Neural cell (in vitro differentiated cells): ENCODE measurements around the gene C2orf42. TPM values are rescaled to one million over a fixed set of nuclear protein-coding genes. Genes with fewer than 3 reads are reported as not detected.
A peak's percentile ranks its signal among the peaks of the same experiment; 100 is the strongest.

Experiments used
- H2AFZ ChIP-seq: fragments of 200-600, 300-800 bp; sonication (generic), shearing (Covaris generic); 2 replicates; pipeline ENCODE4 v1.6.0; 2014; ENCODE audit warnings: low read depth, mild to moderate bottlenecking, antibody characterized with exemption, low read length, moderate library complexity
- H3F3A ChIP-seq: fragments of 200-600 bp; shearing (Covaris generic); 2 replicates; pipeline ENCODE4 v1.6.1; 2016; ENCODE audit warnings: mild to moderate bottlenecking, moderate library complexity, mixed read lengths, antibody characterized with exemption, low read length; ENCODE audit not compliant: insufficient read depth, poor library complexity, severe bottlenecking
- H3K27ac ChIP-seq: fragments of 200-600, 300-800 bp; sonication (generic), shearing (Covaris generic); 2 replicates; pipeline ENCODE4 v1.5.1; 2014; ENCODE audit warnings: mild to moderate bottlenecking, low read length, moderate library complexity
- H3K27me3 ChIP-seq: fragments of 300-800, 200-600 bp; sonication (generic), shearing (Covaris generic); 2 replicates; pipeline ENCODE4 v1.6.0; 2014; ENCODE audit warnings: mild to moderate bottlenecking, low read depth, low read length, moderate library complexity; ENCODE audit not compliant: insufficient read depth
- H3K36me3 ChIP-seq: fragments of 300-800, 200-600 bp; sonication (generic), shearing (Covaris generic); 2 replicates; pipeline ENCODE4 v1.5.1; 2014; ENCODE audit warnings: mild to moderate bottlenecking, antibody characterized with exemption, low read length, moderate library complexity; ENCODE audit not compliant: insufficient read depth
- H3K4me2 ChIP-seq: fragments of 300-800, 200-600 bp; sonication (generic), shearing (Covaris generic); 2 replicates; pipeline ENCODE4 v1.6.0; 2014; ENCODE audit warnings: mild to moderate bottlenecking, low read length
- H3K4me3 ChIP-seq: fragments of 300-800, 200-600 bp; sonication (generic), shearing (Covaris generic); 2 replicates; pipeline ENCODE4 v1.5.1; 2014; ENCODE audit warnings: mild to moderate bottlenecking, low read length, moderate library complexity
- H3K79me2 ChIP-seq: fragments of 200-600 bp; shearing (Covaris generic); replicated peaks from 2 replicates; pipeline ENCODE4 v1.6.0; 2014; ENCODE audit warnings: mild to moderate bottlenecking, low read length, moderate library complexity; ENCODE audit not compliant: insufficient read depth
- H3K9ac ChIP-seq: fragments of 300-800, 200-600 bp; sonication (generic), shearing (Covaris generic); 2 replicates; pipeline ENCODE4 v1.6.1; 2016; ENCODE audit warnings: mild to moderate bottlenecking, low read length, mixed read lengths
- H3K9me2 ChIP-seq: fragments of 200-600 bp; shearing (Covaris generic); 2 replicates; pipeline ENCODE4 v1.6.1; 2016; ENCODE audit warnings: mild to moderate bottlenecking, low read length, mixed read lengths; ENCODE audit not compliant: insufficient read depth
- H3K9me3 ChIP-seq: fragments of 200-600, 300-800 bp; sonication (generic), shearing (Covaris generic); 2 replicates; pipeline ENCODE4 v1.6.1; 2016; ENCODE audit warnings: mild to moderate bottlenecking, mixed run types, low read length, moderate library complexity, mixed read lengths
- H4K20me1 ChIP-seq: fragments of 200-600 bp; shearing (Covaris generic); 2 replicates; pipeline ENCODE4 v1.6.1; 2016; ENCODE audit warnings: mild to moderate bottlenecking, mixed run types; ENCODE audit not compliant: insufficient read depth
- EP300 ChIP-seq: fragments of 450-650 bp; conservative IDR thresholded peaks from 2 replicates; pipeline ENCODE4 v1.6.1; 2014; ENCODE audit warnings: antibody characterized with exemption, mild to moderate bottlenecking, moderate library complexity; ENCODE audit not compliant: poor library complexity, severe bottlenecking
- EZH2 ChIP-seq: fragments of 200-600, 300-800 bp; shearing (Covaris generic), sonication (generic); IDR thresholded peaks from 2 replicates; pipeline ENCODE4 v1.6.1; 2014; ENCODE audit warnings: antibody characterized with exemption, low read length, borderline replicate concordance, mild to moderate bottlenecking; ENCODE audit not compliant: insufficient read depth, poor library complexity, severe bottlenecking
- MXI1 ChIP-seq: fragments of 450-650 bp; conservative IDR thresholded peaks from 2 replicates; pipeline ENCODE4 v1.6.1; 2014; ENCODE audit warnings: antibody characterized with exemption, mild to moderate bottlenecking; ENCODE audit not compliant: poor library complexity, severe bottlenecking
- POLR2AphosphoS5 ChIP-seq: IDR thresholded peaks from 2 replicates; pipeline ENCODE4 v1.6.1; 2012
- RAD21 ChIP-seq: fragments of 450-650 bp; conservative IDR thresholded peaks from 2 replicates; pipeline ENCODE4 v1.6.1; 2014; ENCODE audit warnings: antibody characterized with exemption, mild to moderate bottlenecking, moderate library complexity
- SMC3 ChIP-seq: fragments of 450-650 bp; conservative IDR thresholded peaks from 2 replicates; pipeline ENCODE4 v1.6.1; 2014; ENCODE audit warnings: antibody characterized with exemption, mild to moderate bottlenecking, moderate library complexity; ENCODE audit not compliant: poor library complexity
- TAF1 ChIP-seq: IDR thresholded peaks from 2 replicates; pipeline ENCODE4 v1.6.1; 2012; ENCODE audit warnings: low read depth
- polyA plus RNA-seq: library from polyadenylated mRNA; depleted of rRNA; stranded (reverse); fragments of >200 nt; gene quantifications from 2 replicates; pipeline ENCODE4 v1.2.3, GENCODE V29; 2014
- TF ChIP-seq, protein P1 (sequence below): IDR thresholded peaks from 2 replicates; pipeline ENCODE4 v1.6.1; 2012; ENCODE audit warnings: borderline replicate concordance
- TF ChIP-seq, protein P2 (sequence below): fragments of 450-650 bp; IDR thresholded peaks from 2 replicates; pipeline ENCODE4 v1.5.1; 2014; ENCODE audit warnings: antibody characterized with exemption, mild to moderate bottlenecking, moderate library complexity; ENCODE audit not compliant: poor library complexity, severe bottlenecking

Gene C2orf42
- polyA plus RNA-seq, 1 donor from 2014 or later: 14.4 TPM

DNA sequence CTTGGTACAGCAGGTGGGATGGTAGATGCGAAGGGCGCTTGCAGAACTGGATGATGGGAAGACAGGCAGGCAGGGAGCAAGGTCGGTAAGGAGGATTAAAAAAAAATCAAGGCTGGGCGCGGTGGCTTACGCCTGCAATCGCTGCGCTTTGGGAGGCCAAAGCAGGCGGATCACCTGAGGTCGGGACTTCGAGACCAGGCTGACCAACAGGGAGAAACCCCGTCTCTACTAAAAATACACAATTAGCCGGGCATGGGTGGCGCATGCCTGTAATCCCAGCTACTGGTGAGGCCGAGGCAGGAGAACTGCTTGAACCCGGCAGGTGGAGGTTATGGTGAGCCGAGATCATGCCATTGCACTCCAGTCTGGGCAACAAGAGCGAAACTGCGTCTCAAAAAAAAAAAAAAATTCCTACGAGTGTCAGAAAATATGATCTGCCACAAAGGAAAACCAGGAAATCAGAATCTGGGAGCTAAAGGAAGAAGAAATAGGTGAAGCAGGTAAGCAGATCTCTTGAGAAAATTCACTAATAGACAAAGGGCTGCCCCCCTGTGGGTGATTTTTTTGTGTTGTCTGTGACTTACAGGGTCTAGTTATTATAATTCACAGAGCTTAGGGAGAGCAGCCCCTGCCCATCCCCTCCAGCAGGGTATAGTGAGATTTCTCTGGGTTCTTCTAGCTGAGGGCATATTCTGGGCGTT lies 46.2 kb downstream of the C2orf42 start:
- Histone ChIP-seq H3K9ac (no peak overlapping the region), H3K9me2 (no peaks in the 10 kb centered on the region), H2AFZ (no peak overlapping the region), H3K4me3 (no peak overlapping the region), H3K9me3 (no peaks in the 10 kb centered on the region), H3K79me2 (no peaks in the 10 kb centered on the region), H3K4me2 (no peak overlapping the region), H3K27ac (no peak overlapping the region), H3K27me3 (no peaks in the 10 kb centered on the region), H3F3A (no peaks in the 10 kb centered on the region), H3K36me3 (no peaks in the 10 kb centered on the region), H4K20me1 (no peaks in the 10 kb centered on the region)
- TF ChIP-seq TAF1 (no peak), SMC3 (no peak), EZH2 (no peak), POLR2AphosphoS5 (no peak), EP300 (no peak), MXI1 (no peak), RAD21 (no peak)
- TF ChIP-seq, protein P1, sequence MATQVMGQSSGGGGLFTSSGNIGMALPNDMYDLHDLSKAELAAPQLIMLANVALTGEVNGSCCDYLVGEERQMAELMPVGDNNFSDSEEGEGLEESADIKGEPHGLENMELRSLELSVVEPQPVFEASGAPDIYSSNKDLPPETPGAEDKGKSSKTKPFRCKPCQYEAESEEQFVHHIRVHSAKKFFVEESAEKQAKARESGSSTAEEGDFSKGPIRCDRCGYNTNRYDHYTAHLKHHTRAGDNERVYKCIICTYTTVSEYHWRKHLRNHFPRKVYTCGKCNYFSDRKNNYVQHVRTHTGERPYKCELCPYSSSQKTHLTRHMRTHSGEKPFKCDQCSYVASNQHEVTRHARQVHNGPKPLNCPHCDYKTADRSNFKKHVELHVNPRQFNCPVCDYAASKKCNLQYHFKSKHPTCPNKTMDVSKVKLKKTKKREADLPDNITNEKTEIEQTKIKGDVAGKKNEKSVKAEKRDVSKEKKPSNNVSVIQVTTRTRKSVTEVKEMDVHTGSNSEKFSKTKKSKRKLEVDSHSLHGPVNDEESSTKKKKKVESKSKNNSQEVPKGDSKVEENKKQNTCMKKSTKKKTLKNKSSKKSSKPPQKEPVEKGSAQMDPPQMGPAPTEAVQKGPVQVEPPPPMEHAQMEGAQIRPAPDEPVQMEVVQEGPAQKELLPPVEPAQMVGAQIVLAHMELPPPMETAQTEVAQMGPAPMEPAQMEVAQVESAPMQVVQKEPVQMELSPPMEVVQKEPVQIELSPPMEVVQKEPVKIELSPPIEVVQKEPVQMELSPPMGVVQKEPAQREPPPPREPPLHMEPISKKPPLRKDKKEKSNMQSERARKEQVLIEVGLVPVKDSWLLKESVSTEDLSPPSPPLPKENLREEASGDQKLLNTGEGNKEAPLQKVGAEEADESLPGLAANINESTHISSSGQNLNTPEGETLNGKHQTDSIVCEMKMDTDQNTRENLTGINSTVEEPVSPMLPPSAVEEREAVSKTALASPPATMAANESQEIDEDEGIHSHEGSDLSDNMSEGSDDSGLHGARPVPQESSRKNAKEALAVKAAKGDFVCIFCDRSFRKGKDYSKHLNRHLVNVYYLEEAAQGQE: no peak
- TF ChIP-seq, protein P2, sequence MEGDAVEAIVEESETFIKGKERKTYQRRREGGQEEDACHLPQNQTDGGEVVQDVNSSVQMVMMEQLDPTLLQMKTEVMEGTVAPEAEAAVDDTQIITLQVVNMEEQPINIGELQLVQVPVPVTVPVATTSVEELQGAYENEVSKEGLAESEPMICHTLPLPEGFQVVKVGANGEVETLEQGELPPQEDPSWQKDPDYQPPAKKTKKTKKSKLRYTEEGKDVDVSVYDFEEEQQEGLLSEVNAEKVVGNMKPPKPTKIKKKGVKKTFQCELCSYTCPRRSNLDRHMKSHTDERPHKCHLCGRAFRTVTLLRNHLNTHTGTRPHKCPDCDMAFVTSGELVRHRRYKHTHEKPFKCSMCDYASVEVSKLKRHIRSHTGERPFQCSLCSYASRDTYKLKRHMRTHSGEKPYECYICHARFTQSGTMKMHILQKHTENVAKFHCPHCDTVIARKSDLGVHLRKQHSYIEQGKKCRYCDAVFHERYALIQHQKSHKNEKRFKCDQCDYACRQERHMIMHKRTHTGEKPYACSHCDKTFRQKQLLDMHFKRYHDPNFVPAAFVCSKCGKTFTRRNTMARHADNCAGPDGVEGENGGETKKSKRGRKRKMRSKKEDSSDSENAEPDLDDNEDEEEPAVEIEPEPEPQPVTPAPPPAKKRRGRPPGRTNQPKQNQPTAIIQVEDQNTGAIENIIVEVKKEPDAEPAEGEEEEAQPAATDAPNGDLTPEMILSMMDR: no peak

DNA sequence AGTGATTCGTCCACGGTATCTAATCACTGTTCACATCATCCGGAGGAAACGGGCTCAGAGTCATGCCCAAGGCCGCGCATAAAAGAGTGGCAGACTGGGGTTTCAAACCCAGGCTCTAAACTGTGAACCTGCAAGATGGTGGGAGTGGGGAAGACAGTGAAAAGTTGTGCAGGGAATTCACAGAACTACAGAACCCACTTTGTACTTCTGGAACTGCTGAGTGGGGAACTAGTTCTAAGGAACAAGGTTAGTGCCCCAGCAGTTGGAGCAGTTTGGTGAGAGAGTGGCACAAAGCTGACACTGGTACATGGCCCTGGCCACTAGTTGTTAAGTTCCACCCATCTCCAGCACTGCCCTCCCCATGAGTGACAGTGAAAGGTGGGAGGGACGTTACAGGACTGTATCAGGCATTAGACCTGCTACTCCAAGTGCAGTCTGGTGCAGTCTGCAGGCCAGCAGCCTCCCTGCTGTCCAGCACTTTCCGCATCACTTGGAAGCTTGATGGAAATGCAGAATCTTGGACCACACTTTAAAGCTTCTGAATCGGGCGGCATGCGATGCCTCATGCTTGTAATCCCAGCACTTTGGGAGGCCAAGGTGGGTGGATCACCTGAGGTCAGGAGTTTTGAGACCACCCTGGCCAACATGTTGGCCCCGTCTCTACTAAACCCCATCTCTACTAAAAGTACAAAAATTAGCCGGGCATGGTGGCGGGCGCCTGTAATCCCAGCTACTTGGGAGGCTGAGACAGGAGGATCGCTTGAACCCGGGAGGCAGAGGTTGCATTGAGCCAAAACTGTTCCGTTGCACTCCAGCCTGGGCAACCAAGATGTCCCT lies 47.3 kb downstream of the C2orf42 start:
- no peaks in the 10 kb centered on the region for H3K79me2 ChIP-seq
- H3K4me2 ChIP-seq: peak overlapping the region; percentile 81
- H3K27ac ChIP-seq: peak overlapping the region; percentile 96
- H3K9me2 ChIP-seq: no peaks in the 10 kb centered on the region
- H3F3A ChIP-seq: no peaks in the 10 kb centered on the region
- no peaks in the 10 kb centered on the region for H3K36me3 ChIP-seq
- TF ChIP-seq EP300 (no peak), RAD21 (no peak), EZH2 (no peak), SMC3 (no peak), POLR2AphosphoS5 (no peak), TAF1 (no peak), MXI1 (no peak)
- TF ChIP-seq, protein P2: no peak
- TF ChIP-seq, protein P1: no peak
- H3K4me3 ChIP-seq: peak overlapping the region; percentile 76
- peak overlapping the region; percentile 71 for H2AFZ ChIP-seq
- no peaks in the 10 kb centered on the region for H3K9me3 ChIP-seq
- H4K20me1 ChIP-seq: no peaks in the 10 kb centered on the region
- no peaks in the 10 kb centered on the region for H3K27me3 ChIP-seq
- peak overlapping the region; percentile 84 for H3K9ac ChIP-seq
